ENCODE results near the gene NT5C3A. TPM values are rescaled to one million over a fixed set of nuclear protein-coding genes. Genes with fewer than 3 reads are reported as not detected.

NT5C3A gene
- total RNA-seq, 4 donors from 2014 or later, result 9.0 to 115 (median 55.7) TPM

DNA sequence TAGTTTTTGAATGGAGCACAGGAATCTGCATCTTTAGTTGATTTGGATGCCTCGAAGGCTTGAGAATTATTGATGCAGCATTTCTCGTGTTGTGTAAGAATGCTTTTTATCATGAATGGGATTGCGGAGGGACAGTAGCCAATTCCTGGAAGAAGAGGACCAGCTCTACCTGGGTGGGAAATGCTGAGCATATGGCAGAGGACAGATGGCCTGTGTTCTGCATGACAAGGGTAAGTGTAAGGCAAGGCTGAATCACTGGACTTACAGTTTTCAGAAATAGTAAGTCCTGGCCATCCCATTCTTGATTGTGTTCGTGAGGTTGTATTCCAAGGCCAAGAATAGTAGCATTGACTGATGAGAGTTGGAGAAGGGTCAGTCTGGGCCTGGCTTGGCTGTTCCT lies 30.7 kb upstream of the NT5C3A start:
- intact Hi-C loops (cut with DNase I; ENCODE audit: low total_unique reads), result no loop called here
- TF ChIP-seq EP300 (IDR thresholded peaks at IDR 0.05; ENCODE audit: low read depth) (no peak), POLR2A (IDR thresholded peaks at IDR 0.05) (no peak), POLR2AphosphoS5 (IDR thresholded peaks at IDR 0.05) (no peak)

GRCh38 chr7:33091641-33092191 lies 29.1 kb upstream of the NT5C3A start:
- no peak overlapping the region for H3K27ac ChIP-seq
- in situ Hi-C loops (cut with MboI; ENCODE audit: low pct_ligation_motif_present in 1 of 4, low pct_unique_long_range_greater_than_20kb in 1 of 4, low sequenced_read_pairs in 3 of 4), result no loop called here

More for the DNA sequence above, 30.7 kb upstream of the NT5C3A start:
- Histone ChIP-seq H3K4me1 (no peaks in the 10 kb centered on the region), H3K9me3 (no peaks in the 10 kb centered on the region), H3K27me3 (no peaks in the 10 kb centered on the region), H3K27ac (no peak overlapping the region), H3K4me3 (no peak overlapping the region), H3K36me3 (peaks cover 0 to 39% (median 17%) of the 10 kb centered on the region in 4 donors)
- DNase-seq, result no peak
- in situ Hi-C loops (cut with MboI; ENCODE audit: low pct_ligation_motif_present in 1 of 4, low pct_unique_long_range_greater_than_20kb in 1 of 4, low sequenced_read_pairs in 3 of 4), result no loop called here
- WGBS, 2 donors (ENCODE audit: low coverage in 1 of 2), result 83 to 87% methylated on average over 1 to 4 of the region's 4 CpGs

DNA sequence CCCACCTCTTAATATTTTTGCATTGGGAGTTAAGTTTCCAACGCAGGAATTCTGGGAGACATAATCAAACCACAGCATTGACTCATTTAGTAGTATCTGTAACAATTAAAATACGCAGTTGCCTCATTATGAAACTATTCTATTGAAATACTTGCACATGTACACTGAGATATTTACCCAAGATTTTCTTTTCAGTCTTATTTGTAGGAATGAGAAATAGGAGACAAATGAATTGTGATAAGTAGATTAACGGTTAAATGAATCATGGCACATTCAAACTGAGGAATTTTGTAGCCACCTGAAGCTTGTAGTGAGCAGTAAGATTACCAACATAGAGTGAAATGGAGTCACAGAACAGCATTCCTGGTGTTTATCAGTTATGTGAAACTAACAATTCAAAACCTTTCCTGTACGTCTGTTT lies 28.5 kb upstream of the NT5C3A start:
- H3K36me3 ChIP-seq, result peaks cover 0 to 18% (median 8%) of the 10 kb centered on the region in 4 donors
- DNase-seq, result no peak
- no peaks in the 10 kb centered on the region for H3K9me3 ChIP-seq
- in situ Hi-C loops (cut with MboI; ENCODE audit: low pct_ligation_motif_present in 1 of 4, low pct_unique_long_range_greater_than_20kb in 1 of 4, low sequenced_read_pairs in 3 of 4), result no loop called here
- TF ChIP-seq POLR2A (IDR thresholded peaks at IDR 0.05) (no peak), EP300 (IDR thresholded peaks at IDR 0.05; ENCODE audit: low read depth) (no peak), POLR2AphosphoS5 (IDR thresholded peaks at IDR 0.05) (no peak)
- TF ChIP-seq, protein P1, sequence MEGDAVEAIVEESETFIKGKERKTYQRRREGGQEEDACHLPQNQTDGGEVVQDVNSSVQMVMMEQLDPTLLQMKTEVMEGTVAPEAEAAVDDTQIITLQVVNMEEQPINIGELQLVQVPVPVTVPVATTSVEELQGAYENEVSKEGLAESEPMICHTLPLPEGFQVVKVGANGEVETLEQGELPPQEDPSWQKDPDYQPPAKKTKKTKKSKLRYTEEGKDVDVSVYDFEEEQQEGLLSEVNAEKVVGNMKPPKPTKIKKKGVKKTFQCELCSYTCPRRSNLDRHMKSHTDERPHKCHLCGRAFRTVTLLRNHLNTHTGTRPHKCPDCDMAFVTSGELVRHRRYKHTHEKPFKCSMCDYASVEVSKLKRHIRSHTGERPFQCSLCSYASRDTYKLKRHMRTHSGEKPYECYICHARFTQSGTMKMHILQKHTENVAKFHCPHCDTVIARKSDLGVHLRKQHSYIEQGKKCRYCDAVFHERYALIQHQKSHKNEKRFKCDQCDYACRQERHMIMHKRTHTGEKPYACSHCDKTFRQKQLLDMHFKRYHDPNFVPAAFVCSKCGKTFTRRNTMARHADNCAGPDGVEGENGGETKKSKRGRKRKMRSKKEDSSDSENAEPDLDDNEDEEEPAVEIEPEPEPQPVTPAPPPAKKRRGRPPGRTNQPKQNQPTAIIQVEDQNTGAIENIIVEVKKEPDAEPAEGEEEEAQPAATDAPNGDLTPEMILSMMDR (IDR thresholded peaks at IDR 0.05), result no peak
- no peak overlapping the region for H3K4me3 ChIP-seq
- no peaks in the 10 kb centered on the region for H3K27me3 ChIP-seq
- intact Hi-C loops (cut with DNase I; ENCODE audit: low total_unique reads), result no loop called here
- no peak overlapping the region for H3K27ac ChIP-seq
- H3K4me1 ChIP-seq, result no peaks in the 10 kb centered on the region
- WGBS, 2 donors (ENCODE audit: low coverage in 1 of 2), result 91 to 95% methylated on average over 3 to 4 of the region's 4 CpGs

More at GRCh38 chr7:33091641-33092191, 29.1 kb upstream of the NT5C3A start:
- Histone ChIP-seq H3K27me3 (no peaks in the 10 kb centered on the region), H3K4me1 (no peaks in the 10 kb centered on the region), H3K4me3 (no peak overlapping the region), H3K36me3 (peaks cover 0 to 24% (median 11%) of the 10 kb centered on the region in 4 donors), H3K9me3 (no peaks in the 10 kb centered on the region)
- intact Hi-C loops (cut with DNase I; ENCODE audit: low total_unique reads), result no loop called here
- WGBS, 2 donors (ENCODE audit: low coverage in 1 of 2), result 74 to 80% methylated on average over 3 to 5 of the region's 5 CpGs
- no peak for TF ChIP-seq EP300 (IDR thresholded peaks at IDR 0.05; ENCODE audit: low read depth)
- TF ChIP-seq POLR2AphosphoS5 (IDR thresholded peaks at IDR 0.05), result no peak
- TF ChIP-seq, protein P1 (IDR thresholded peaks at IDR 0.05), result no peak
- no peak for TF ChIP-seq POLR2A (IDR thresholded peaks at IDR 0.05)
- no peak for DNase-seq

DNA sequence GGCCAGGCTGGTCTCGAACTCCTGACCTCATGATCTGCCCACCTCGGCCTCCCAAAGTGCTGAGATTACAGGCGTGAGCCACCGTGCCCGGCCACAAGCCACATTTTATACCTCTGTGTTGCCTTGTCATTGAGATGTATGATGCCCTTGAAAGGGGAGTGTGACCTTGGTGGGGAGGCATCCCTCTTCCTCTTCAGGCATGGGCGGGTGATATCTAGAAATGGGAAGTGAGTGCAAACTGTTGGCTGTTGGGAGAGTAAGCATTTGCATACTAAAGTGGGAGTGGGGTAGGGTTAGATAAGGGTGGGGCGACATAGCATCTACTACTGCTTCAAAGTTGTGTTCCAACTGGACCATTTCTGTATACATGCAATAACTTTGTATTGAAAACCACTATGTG lies 26.6 kb upstream of the NT5C3A start:
- Histone ChIP-seq H3K9me3 (no peaks in the 10 kb centered on the region), H3K36me3 (peaks cover 0 to 3% (median 0%) of the 10 kb centered on the region in 4 donors), H3K4me1 (no peaks in the 10 kb centered on the region), H3K4me3 (no peak overlapping the region), H3K27me3 (no peaks in the 10 kb centered on the region), H3K27ac (no peak overlapping the region)
- DNase-seq, result no peak
- in situ Hi-C loops (cut with MboI; ENCODE audit: low pct_ligation_motif_present in 1 of 4, low pct_unique_long_range_greater_than_20kb in 1 of 4, low sequenced_read_pairs in 3 of 4), result no loop called here
- no peak for TF ChIP-seq EP300 (IDR thresholded peaks at IDR 0.05; ENCODE audit: low read depth)
- TF ChIP-seq POLR2A (IDR thresholded peaks at IDR 0.05), result no peak
- TF ChIP-seq POLR2AphosphoS5 (IDR thresholded peaks at IDR 0.05), result no peak
- TF ChIP-seq, protein P1 (IDR thresholded peaks at IDR 0.05), result no peak
- 91% methylated on average over 7 of the region's 7 CpGs; no CpG with 5 or more reads in 1 of the 2 donors for WGBS, 2 donors (ENCODE audit: low coverage in 1 of 2)
- intact Hi-C loops (cut with DNase I; ENCODE audit: low total_unique reads), result no loop called here

Measured in transverse colon (tissue), 4 donors.